SK-N-DZ (cell line): ENCODE results near the gene TBC1D22A.
"Not testable (repeated sequence)": the region's sequence is repeated elsewhere in the genome, so short reads cannot be mapped to it uniquely, and the experiment has no call there.

Experiments used
- DNase-seq: peaks from one replicate; pipeline ENCODE4 v3.0.0-alpha.2; 2015; ENCODE audit warnings: low spot score

The TBC1D22A gene

DNA sequence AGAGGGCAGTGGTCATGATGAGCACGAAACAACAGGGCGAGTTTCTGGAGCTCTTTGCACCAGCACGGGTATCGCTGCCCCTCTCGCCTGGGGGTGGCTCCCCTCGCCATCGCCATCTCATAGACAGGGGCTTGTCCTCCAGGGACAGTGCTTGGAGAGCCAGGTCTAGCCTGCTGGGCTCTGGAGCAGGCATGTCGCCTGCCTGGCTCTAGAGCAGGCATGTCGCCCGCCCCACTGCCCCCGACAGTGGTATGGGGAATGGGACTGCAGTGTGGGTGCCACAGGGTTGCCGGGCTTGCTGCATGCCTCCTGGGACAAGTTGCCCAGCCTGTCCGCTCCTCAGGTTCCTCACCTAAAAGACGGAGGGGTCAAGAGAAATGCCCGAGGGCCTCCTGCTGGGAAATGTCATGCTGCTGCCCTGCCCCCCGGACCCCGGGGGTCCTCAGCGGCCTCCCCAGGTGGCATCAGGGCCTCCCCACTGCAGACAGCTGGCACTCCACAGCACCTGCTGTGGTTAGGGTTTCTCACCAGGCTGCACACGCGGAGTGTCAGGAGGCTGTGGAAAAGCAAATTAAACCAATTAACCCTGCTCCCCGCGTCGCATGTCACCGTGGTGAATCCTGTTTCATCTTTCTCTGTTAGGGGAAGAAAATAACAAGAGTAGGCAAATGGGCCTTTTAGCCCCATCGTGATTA, 403.0 kb downstream of the TBC1D22A start:
- no peak for DNase-seq

- DNase-seq, result no peak
These were observed 403.6 kb downstream of the TBC1D22A start for GRCh38 chr22:47166033-47166404.

DNA sequence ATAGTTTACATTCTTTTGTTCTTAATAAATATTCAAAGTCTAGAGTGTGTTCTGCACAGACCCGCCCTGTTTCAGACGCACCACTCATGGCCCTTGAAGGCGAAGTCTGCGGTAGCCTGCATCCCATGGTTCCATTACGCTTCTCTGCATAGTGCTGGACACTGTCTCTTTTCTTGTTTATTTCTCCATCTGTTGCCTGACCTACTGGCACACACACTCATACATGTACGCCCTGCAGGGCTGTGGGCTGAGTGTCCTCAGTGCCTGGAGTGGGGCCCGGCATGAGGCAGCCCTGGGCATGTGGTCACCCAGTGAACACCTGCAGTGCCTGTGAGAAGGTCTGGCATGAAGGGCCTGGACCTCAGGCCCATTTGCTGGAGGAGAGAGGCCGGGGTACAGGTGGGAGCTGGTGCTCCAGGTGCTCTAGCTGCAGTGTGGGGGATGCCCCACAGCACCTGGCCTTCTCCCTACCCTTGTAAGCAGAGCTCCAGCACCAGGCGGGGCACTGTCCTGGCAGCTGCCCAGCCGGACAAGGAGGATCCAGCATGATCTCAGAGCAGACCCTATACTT, 404.1 kb downstream of the TBC1D22A start:
- no peak for DNase-seq

GRCh38 chr22:47167056-47167455, 404.6 kb downstream of the TBC1D22A start:
- no peak for DNase-seq

DNA sequence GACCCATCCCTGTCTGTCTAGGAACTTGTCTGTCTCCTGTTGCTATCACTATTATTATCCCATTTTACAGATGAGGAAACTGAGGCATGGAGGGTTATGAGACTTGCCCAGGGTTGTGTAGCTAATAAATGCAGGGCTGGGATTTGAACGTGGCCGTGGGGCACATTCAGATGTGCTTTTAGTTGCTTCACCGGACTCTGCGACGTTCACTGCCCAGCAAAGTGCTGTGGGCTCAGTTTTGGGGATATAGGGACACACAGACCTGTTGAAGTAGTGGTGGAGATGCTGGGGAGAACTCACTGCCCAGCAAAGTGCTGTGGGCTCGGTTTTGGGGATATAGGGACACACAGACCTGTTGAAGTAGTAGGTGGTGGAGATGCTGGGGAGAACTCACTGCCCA, 405.5 kb downstream of the TBC1D22A start:
- DNase-seq, result not testable (repeated sequence)

GRCh38 chr22:47168441-47168840, 406.0 kb downstream of the TBC1D22A start:
- no peak for DNase-seq

DNA sequence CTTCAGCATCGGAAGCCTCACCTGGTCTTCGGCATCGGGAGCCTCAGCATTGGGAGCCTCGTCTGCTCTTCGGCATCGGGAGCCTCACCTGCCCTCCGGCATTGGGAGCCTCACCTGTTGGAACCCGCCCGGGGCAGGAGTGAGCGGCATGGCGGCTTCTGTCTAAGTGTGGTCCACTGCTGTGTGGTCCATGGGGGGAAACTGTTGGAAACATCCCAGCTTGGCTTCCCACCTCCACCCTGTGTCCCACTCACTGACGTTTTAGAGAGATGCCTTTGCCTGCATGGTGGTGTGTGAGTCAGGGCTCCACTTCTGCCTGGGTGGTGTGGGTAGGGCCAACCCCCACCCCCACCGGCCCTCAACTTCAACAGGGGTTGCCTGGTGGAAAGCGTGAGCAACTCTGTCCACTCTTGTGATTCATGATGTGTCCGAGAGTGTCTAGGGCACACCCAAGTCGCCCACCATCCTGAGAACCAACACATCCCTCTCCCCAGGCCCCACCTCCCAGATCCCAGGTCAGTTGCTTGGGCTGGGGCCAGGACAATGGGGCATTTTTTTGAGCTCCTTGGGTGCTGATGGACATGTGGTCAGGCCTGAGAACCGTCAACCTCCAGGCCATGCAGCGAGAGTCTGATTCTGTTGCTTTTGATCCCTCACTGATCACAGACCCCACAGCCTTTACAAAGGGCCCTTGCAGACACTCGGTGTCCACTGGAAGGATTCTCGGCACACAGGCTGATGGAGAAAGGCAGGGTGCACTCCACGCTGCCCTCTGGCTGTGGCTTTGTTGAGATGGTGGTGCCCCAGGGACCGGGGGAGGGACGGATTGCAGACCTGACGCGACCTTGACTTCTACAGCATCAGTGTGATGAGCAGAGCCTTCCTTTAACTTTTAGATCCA, 406.7 kb downstream of the TBC1D22A start:
- DNase-seq, result peak; percentile 28

DNA sequence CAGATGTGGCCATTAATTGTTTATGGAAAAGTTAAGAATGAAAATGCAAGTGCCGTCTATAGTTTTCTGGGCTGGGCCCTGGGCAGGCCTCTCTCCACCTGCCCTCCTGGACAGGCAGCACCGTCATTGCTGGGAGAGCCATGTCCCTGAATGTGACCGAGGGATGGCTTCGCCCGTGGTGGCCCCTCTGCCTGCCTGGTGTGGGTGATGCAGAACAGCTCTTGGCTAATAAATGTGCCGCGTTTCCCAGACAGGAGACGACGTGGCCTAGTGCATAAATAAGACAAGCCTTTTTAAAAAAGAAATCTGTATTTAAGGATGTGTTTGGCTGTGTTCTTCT, 407.3 kb downstream of the TBC1D22A start:
- DNase-seq, result no peak

DNA sequence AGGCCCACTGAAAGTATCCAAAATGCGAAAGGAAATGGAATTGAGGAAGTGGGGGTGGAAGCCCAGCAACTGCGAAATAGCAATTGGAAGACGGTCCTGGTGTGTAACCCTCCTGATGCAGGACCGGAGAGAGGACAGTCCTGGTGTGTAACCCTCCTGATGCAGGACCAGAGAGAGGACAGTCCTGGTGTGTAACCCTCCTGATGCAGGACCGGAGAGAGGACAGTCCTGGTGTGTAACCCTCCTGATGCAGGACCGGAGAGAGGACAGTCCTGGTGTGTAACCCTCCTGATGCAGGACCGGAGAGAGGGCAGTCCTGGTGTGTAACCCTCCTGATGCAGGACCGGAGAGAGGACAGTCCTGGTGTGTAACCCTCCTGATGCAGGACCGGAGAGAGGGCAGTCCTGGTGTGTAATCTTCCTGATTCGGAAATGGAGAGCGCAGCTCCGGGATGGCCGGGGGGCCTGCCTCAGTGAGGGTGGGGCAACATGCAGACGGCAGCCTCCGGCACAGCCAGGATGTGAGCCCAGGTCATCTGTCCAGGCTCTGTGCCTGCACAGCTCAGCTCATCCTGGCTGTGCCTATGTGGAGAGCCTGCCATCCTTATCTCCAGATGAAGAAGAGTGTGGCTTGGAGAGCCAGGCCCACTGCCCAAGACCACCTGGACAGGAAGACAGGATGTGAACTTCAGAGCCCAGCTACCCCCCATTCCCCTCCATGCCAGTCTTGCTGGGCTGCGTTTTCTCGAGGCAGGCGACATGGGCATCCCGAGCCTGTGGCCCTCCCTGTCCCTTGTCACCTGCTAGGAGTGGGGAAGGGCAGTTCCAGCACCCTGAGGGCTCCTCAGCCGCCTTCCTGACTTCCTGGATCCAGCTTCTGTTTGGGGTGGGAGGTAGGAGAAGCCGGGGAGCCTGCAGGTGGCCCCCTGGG, 408.3 kb downstream of the TBC1D22A start:
- DNase-seq, result not testable (repeated sequence)

GRCh38 chr22:47171441-47172221, 409.2 kb downstream of the TBC1D22A start:
- DNase-seq, result no peak

DNA sequence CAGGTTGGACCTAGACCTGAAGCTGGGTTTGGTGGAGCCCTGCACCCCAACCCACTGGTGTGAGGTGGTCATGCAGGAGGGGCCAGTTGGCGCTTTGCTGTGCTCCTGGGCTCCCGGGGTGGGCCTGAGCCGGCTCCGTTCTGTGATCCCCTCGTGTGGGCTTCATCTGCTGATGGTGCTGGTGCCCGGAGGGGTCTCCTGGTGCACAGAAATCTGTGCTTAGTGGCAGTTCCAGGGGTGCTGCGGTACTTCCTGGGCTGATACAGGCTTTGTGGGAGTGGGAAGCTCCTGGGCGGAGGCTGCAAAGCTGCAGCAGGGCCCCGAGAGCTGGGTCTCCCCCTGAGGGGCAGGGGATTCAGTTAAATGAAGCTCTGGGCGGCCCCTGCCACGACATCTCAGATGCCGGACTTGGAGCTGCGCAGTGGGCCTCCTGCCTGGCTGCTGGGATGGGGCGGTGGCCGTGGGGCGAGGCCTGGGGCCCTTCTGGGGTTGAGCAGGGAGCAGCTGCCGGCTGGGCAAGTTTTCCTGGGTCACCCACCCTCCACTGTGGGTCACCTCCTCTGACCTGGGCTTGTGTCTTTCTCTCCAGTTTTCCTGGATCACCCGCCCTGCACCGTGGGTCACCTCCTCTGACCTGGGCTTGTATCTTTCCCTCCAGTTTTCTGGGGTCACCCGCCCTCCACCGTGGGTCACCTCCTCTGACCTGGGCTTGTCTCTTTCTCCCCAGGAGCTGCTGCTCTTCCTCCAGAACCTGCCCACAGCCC, 410.5 kb downstream of the TBC1D22A start:
- no peak for DNase-seq

- no peak for DNase-seq
These were observed 411.1 kb downstream of the TBC1D22A start for GRCh38 chr22:47173535-47174021.

DNA sequence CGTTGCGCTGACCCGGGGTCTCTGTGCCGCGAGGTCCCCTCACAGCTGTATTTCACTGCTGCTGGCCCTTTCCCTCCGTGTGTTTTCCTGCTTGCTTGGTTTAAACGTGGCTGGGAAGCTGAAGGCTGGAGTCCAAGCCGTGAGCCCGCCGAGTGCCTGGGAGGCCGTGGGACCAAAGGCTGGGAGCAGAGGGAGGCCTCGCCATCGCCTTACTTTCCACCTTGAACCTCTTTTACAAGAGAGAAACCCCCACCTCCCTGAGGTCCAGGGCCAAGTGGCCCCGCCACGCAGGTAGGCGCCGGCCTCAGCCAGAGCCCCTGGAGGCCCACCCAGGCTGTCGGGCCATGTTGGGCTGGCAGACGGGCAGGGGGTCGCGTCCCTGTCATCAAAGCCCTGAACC, 411.6 kb downstream of the TBC1D22A start:
- no peak for DNase-seq

- DNase-seq, result no peak
These were observed 412.2 kb downstream of the TBC1D22A start for GRCh38 chr22:47174671-47175112.

DNA sequence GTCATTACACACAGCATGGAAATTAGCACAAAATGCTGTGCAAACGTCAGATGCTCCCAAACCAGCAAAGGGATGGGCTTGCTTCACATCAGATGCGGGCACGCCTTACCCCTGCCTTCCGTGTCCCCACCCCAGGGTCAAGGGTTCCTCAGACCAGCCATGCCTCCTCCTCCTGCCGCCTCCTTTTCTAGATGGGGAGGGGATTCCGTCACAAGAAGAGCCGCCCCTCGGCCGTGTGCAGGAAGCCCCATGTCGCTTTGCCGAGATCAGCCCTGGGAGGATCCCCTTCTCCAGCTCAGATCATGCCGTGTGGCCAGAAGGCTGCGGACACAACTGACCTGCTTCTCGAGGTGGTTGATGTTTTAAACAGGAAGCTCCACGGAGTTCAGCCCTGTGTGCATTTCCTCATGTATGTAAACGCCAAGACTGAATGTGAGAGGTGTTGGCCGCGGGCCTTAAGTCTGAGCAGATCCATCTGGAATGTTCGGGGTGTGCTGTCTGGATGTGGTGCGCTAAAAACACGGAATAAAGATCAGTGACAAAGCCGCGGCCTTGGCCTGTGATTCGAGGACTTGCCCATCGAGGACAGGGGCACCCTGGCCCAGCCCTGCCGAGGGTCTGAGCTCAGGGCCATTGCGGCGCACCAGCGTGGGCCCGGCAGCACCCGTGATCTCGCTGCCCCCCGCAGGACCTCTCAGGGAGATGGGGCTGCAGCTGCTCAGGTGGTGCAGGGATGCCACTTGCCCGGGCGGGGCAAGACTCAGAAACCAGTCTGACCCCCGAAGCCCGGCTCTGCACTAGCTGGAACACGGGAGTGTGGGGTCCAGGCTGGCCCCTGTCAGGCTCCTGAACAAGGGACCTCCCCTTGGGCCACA, 412.9 kb downstream of the TBC1D22A start:
- DNase-seq, result no peak

DNA sequence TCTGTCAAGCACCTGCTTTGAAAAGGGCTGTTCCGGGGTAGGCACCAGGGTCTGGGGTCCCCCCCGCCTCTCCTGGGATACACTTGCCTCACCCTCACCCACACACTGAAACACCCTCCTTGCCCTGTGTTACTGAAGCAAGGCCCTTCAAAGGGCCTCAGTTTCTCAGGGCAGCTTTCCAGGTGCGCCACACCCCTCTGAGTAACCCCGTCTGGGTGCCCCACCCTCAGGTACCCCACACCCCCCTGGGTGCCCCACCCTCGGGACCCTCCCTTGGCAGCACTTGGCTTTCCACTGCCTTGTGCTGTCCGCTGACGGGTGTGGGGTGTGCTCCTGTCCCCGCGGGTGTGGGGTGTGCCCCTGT, 413.6 kb downstream of the TBC1D22A start:
- no peak for DNase-seq

- DNase-seq, result no peak
These were observed 414.3 kb downstream of the TBC1D22A start for GRCh38 chr22:47176573-47177333.

DNA sequence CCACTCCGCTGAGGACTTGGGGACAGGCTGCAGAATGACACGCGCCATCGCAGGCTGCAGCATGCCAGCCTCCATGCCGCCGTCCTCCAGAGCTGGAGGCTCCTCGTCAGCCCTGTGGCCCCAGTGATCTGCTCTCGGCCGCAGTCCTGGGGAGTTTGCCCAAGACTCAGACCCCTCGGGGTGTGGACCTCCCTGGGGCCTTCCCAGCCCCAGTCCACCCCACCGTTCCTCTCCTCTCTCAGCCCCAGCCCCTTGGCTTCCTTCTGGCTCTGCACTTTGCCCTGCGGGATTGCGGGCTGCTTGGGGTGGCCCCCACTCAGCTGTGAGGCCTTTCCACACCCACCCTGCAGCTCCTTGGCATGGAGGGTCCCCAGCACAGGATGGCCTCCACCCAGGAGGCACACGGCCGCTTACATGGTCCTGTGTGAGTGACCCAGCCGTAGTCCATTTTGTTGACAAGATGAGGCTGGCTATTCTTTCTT, 414.9 kb downstream of the TBC1D22A start:
- no peak for DNase-seq
